MV-4-11 (cell line): ENCODE measurements around the gene SCGB1A1.
"Not testable (repeated sequence)": the region's sequence is repeated elsewhere in the genome, so short reads cannot be mapped to it uniquely, and the experiment has no call there.

ENCODE experiments used
- DNase-seq: peaks from one replicate; lab custom pipeline; 2025; lab: John Stamatoyannopoulos, UW

Gene SCGB1A1

GRCh38 chr11:62418733-62419132, at the start of gene SCGB1A1:
Gene SCGB1A1, plus strand, starts transcription at chr11:62419033. Its CDS starts 63 bp downstream, at chr11:62419096.
- DNase-seq: no peak

- DNase-seq: peak; percentile 37
Measured at GRCh38 chr11:62370743-62371440, 47.9 kb upstream of the SCGB1A1 start.

GRCh38 chr11:62372871-62373270, 46.0 kb upstream of the SCGB1A1 start:
- no peak for DNase-seq

- no peak for DNase-seq
Measured at GRCh38 chr11:62373464-62374119, 45.2 kb upstream of the SCGB1A1 start.

GRCh38 chr11:62374801-62375200, 44.0 kb upstream of the SCGB1A1 start:
- DNase-seq: no peak

- peak; percentile 36 for DNase-seq
Measured at GRCh38 chr11:62378459-62379063, 40.3 kb upstream of the SCGB1A1 start.

GRCh38 chr11:62379586-62379985, 39.2 kb upstream of the SCGB1A1 start:
- not testable (repeated sequence) for DNase-seq

- peak; percentile 62 for DNase-seq
Measured at GRCh38 chr11:62380821-62381245, 38.0 kb upstream of the SCGB1A1 start.

GRCh38 chr11:62383822-62384221, 35.0 kb upstream of the SCGB1A1 start:
- DNase-seq: no peak

GRCh38 chr11:62386083-62386482, 32.8 kb upstream of the SCGB1A1 start:
- peak; percentile 34 for DNase-seq

GRCh38 chr11:62387381-62387780, 31.5 kb upstream of the SCGB1A1 start:
- no peak for DNase-seq

- DNase-seq: no peak
Measured at GRCh38 chr11:62388999-62389398, 29.8 kb upstream of the SCGB1A1 start.

GRCh38 chr11:62390237-62390636, 28.6 kb upstream of the SCGB1A1 start:
- DNase-seq: no peak

- peak; percentile 67 for DNase-seq
Measured at GRCh38 chr11:62390722-62391121, 28.1 kb upstream of the SCGB1A1 start.

- no peak for DNase-seq
Measured at GRCh38 chr11:62391642-62392425, 27.0 kb upstream of the SCGB1A1 start.

GRCh38 chr11:62392506-62392905, 26.3 kb upstream of the SCGB1A1 start:
- no peak for DNase-seq

GRCh38 chr11:62393061-62393611, 25.7 kb upstream of the SCGB1A1 start:
- no peak for DNase-seq

- DNase-seq: no peak
Measured at GRCh38 chr11:62393735-62394134, 25.1 kb upstream of the SCGB1A1 start.

GRCh38 chr11:62394825-62395538, 23.9 kb upstream of the SCGB1A1 start:
- peak; percentile 76 for DNase-seq

GRCh38 chr11:62395885-62396551, 22.8 kb upstream of the SCGB1A1 start:
- no peak for DNase-seq
